Parathyroid adenoma (tissue), 2 donors: ENCODE data around the gene USP36.
"Not testable (repeated sequence)": the region's sequence is repeated elsewhere in the genome, so short reads cannot be mapped to it uniquely, and the experiment has no call there.

Experiments used
- H2AFZ ChIP-seq: fragments of 300-600 bp; sonication (generic); one replicate; pipeline ENCODE4 v1.7.0; 2017; ENCODE audit warnings: antibody characterized with exemption, mild to moderate bottlenecking
- H3K27ac ChIP-seq: fragments of 300-600 bp; sonication (generic); one replicate; pipeline ENCODE4 v1.7.0; 2017
- H3K27me3 ChIP-seq: fragments of 300-600 bp; sonication (generic); one replicate; pipeline ENCODE4 v1.7.0; 2017; ENCODE audit warnings: low read length; ENCODE audit not compliant: control insufficient read depth, insufficient read depth
- H3K36me3 ChIP-seq: fragments of 300-600 bp; sonication (generic); one replicate; pipeline ENCODE4 v1.7.0; 2017; ENCODE audit warnings: low read length; ENCODE audit not compliant: control insufficient read depth, insufficient read depth
- H3K4me1 ChIP-seq: fragments of 300-600 bp; sonication (generic); one replicate; pipeline ENCODE4 v1.7.0; 2017; ENCODE audit warnings: control low read depth
- H3K4me2 ChIP-seq: fragments of 300-600 bp; sonication (generic); one replicate; pipeline ENCODE4 v1.7.0; 2017; ENCODE audit warnings: low read length
- H3K4me3 ChIP-seq: fragments of 300-600 bp; sonication (generic); one replicate; pipeline ENCODE4 v1.7.0; 2017; ENCODE audit warnings: low read depth, low read length
- H3K79me2 ChIP-seq: fragments of 300-600 bp; sonication (generic); one replicate; pipeline ENCODE4 v1.7.0; 2017; ENCODE audit warnings: control low read depth
- H3K9ac ChIP-seq: fragments of 300-600 bp; sonication (generic); one replicate; pipeline ENCODE4 v1.7.0; 2017; ENCODE audit warnings: mild to moderate bottlenecking
- H3K9me3 ChIP-seq: fragments of 300-600 bp; sonication (generic); one replicate; pipeline ENCODE4 v1.7.0; 2017; ENCODE audit warnings: low read length; ENCODE audit not compliant: control insufficient read depth
- TF ChIP-seq, protein P1 (sequence below): fragments of 300-600 bp; sonication (generic); IDR thresholded peaks from one replicate; pipeline ENCODE4 v1.7.0; 2017; ENCODE audit warnings: antibody characterized with exemption, mild to moderate bottlenecking
- donor health status: primary hyperparathyroidism.

Gene USP36

GRCh38 chr17:78872486-78872885 is 31.9 kb upstream of the USP36 start:
- TF ChIP-seq, protein P1, sequence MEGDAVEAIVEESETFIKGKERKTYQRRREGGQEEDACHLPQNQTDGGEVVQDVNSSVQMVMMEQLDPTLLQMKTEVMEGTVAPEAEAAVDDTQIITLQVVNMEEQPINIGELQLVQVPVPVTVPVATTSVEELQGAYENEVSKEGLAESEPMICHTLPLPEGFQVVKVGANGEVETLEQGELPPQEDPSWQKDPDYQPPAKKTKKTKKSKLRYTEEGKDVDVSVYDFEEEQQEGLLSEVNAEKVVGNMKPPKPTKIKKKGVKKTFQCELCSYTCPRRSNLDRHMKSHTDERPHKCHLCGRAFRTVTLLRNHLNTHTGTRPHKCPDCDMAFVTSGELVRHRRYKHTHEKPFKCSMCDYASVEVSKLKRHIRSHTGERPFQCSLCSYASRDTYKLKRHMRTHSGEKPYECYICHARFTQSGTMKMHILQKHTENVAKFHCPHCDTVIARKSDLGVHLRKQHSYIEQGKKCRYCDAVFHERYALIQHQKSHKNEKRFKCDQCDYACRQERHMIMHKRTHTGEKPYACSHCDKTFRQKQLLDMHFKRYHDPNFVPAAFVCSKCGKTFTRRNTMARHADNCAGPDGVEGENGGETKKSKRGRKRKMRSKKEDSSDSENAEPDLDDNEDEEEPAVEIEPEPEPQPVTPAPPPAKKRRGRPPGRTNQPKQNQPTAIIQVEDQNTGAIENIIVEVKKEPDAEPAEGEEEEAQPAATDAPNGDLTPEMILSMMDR = no peak
- H3K27me3 ChIP-seq = no peaks in the 10 kb centered on the region
- no peak overlapping the region for H3K4me2 ChIP-seq
- no peak overlapping the region for H3K9ac ChIP-seq
- no peak overlapping the region for H3K27ac ChIP-seq
- H3K79me2 ChIP-seq = no peaks in the 10 kb centered on the region
- H3K36me3 ChIP-seq = no peaks in the 10 kb centered on the region
- no peaks in the 10 kb centered on the region for H3K9me3 ChIP-seq
- H3K4me3 ChIP-seq = no peak overlapping the region
- H3K4me1 ChIP-seq = peaks cover 7% of the 10 kb centered on the region
- H2AFZ ChIP-seq = no peak overlapping the region

GRCh38 chr17:78870621-78871020 is 30.0 kb upstream of the USP36 start:
- no peaks in the 10 kb centered on the region for H3K79me2 ChIP-seq
- no peaks in the 10 kb centered on the region for H3K27me3 ChIP-seq
- H3K4me1 ChIP-seq = peaks cover 7% of the 10 kb centered on the region
- TF ChIP-seq, protein P1 = no peak
- H3K36me3 ChIP-seq = no peaks in the 10 kb centered on the region
- no peak overlapping the region for H3K4me3 ChIP-seq
- H3K9me3 ChIP-seq = no peaks in the 10 kb centered on the region
- H2AFZ ChIP-seq = no peak overlapping the region
- H3K27ac ChIP-seq = no peak overlapping the region
- H3K4me2 ChIP-seq = no peak overlapping the region
- H3K9ac ChIP-seq = no peak overlapping the region

DNA sequence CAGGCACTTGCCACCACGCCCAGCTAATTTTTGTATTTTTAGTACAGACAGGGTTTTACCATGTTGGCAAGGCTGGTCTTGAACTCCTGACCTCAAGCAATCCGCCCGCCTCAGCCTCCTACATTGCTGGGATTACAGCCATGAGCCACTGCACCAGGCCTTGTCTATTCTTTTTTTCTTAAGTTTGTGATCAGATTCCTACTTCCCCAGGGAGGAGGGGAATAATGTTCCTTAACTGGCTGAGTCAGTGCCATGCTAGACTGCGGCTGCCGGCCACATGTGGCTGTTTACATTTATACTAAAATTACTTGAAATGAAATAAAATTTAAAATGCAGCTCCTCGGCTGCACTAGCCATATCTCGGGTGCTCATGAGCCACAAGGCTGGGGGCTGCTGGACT is 27.8 kb upstream of the USP36 start:
- Histone ChIP-seq H2AFZ (no peak overlapping the region), H3K4me3 (no peak overlapping the region), H3K36me3 (no peaks in the 10 kb centered on the region), H3K9me3 (no peaks in the 10 kb centered on the region), H3K4me2 (no peak overlapping the region), H3K27ac (no peak overlapping the region), H3K27me3 (no peaks in the 10 kb centered on the region), H3K9ac (no peak overlapping the region), H3K79me2 (no peaks in the 10 kb centered on the region), H3K4me1 (no peaks in the 10 kb centered on the region)
- TF ChIP-seq, protein P1 = no peak

- not testable (repeated sequence) for H2AFZ ChIP-seq, H3K9ac ChIP-seq, H3K4me1 ChIP-seq, H3K27me3 ChIP-seq, H3K4me3 ChIP-seq, H3K36me3 ChIP-seq, H3K79me2 ChIP-seq, H3K4me2 ChIP-seq, H3K9me3 ChIP-seq, H3K27ac ChIP-seq
These were observed 26.4 kb upstream of the USP36 start for GRCh38 chr17:78867046-78867445.

DNA sequence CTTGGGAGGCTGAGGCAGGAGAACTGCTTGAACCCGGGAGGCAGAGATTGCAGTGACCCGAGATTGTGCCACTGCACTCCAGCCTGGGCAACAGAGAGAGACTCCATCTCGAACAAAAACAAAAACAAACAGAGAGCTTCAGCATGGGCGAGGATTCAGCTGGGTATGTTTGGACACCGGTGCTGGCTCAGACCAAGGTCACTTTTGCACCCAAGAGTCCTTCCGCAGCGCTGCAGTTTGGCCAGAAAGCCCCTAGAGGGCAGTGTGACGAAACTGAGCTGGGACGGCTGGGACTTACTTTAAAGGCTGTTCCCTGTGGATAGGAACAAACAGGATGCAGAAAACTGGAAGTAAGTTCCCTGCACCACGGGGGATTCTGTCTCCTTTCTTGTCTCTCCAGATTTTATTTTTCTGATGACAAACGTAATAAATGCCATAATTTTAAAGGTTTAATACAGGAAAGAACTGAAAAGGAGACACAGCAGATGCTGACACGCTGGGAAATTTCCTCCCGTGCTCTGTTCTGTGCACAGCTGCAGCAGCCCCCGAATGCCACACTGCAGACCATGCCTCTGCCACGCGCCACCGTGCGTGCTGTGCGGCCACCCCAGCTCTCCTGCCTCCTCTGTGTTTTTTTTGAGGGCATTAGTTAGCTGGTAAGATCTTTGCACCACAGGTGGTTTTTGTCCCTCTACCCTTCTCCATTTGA is 25.2 kb upstream of the USP36 start:
- Histone ChIP-seq H3K27me3 (no peaks in the 10 kb centered on the region), H2AFZ (no peak overlapping the region), H3K9me3 (no peaks in the 10 kb centered on the region), H3K79me2 (no peaks in the 10 kb centered on the region), H3K36me3 (no peaks in the 10 kb centered on the region), H3K4me3 (no peak overlapping the region), H3K4me1 (no peaks in the 10 kb centered on the region), H3K9ac (no peak overlapping the region), H3K27ac (no peak overlapping the region), H3K4me2 (no peak overlapping the region)
- TF ChIP-seq, protein P1 = peak; percentile 94
